ENCODE results near the gene HSPB8.

- no peak for TF ChIP-seq CTCF (IDR thresholded peaks at IDR 0.05; ENCODE audit: control extremely low read depth in 1 of 3, insufficient read depth in 1 of 3, low read depth in 1 of 3, low read length in 3 of 3)
- no peak for TF ChIP-seq POLR2AphosphoS5 (IDR thresholded peaks at IDR 0.05; ENCODE audit: low read depth, low read length)
- TF ChIP-seq ATF2 (IDR thresholded peaks at IDR 0.05; ENCODE audit: low read length), result no peak
- no peak for TF ChIP-seq GABPA (IDR thresholded peaks at IDR 0.05; ENCODE audit: borderline replicate concordance, insufficient read depth, low read length)
- TF ChIP-seq ASH2L (IDR thresholded peaks at IDR 0.05; ENCODE audit: low read length), result no peak
- TF ChIP-seq HDAC2 (IDR thresholded peaks at IDR 0.05; ENCODE audit: borderline replicate concordance in 1 of 2, low read depth in 2 of 2, low read length in 2 of 2), result no peak
- TF ChIP-seq KDM1A (IDR thresholded peaks at IDR 0.05; ENCODE audit: borderline replicate concordance, low read length), result no peak
- no peak for TF ChIP-seq POLR2A (IDR thresholded peaks at IDR 0.05; ENCODE audit: control extremely low read depth in 1 of 2, low read depth in 2 of 2, low read length in 2 of 2)
These were observed 21.2 kb upstream of the HSPB8 start for GRCh38 chr12:119157528-119157927.

Measured in H1 (cell line).